Posterior cingulate gyrus (tissue), 11 donors: Measurements from ENCODE around the gene OBSCN.

Source experiments
- DNase-seq, 10 donors: peaks; one replicate each; pipeline versions ENCODE4 v3.0.0 to v3.0.0-alpha.2; 2020 to 2021; ENCODE audit warnings: mixed read lengths in 3 of 10
- intact Hi-C: fragments of 100-400 bp; cut with DNase I; formaldehyde crosslinking; loops from one replicate; pipeline ENCODE4 v1.15.1; 2023

Gene OBSCN

DNA sequence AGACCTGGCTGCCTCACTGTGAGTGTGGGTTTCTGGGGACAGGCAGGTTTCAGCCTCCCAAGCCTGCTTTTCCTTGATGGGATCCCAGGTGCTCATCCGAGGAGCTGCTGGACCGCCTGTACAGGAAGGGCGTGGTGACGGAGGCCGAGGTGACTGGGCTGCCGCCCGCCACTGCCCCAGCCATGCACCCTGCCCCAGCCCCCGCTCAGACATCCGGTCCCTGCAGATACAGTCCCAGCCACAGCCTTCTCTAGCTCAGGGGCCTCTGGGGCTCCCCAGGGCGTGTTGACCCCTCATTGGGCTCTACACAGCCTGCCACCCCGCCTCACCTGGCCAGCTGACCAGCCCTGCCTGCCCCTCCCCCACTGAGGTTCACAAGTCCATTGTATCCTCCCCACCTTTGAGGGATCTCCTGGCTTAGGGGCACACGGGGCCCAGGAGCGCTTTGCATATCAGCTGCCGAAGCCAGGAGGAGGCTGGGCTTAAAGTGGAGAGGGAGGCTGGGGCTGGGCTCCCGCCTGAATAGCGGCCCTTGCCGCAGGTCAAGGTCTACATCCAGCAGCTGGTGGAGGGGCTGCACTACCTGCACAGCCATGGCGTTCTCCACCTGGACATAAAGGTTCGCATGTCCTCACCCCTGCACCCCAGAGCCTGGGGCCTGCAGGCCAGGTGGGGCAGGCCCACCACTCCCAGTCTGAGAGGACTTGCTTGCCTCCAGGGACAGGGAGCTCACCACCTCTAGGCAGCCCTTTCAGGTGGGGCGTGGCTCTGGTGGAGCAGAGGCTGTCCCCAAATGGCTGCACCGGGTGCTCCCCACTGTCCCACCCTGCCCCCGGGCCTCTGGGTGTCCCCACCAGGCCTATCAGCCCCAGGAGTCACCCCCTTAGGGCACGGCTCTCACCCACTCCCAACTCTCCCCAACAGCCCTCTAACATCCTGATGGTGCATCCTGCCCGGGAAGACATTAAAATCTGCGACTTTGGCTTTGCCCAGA is 160.3 kb downstream of the OBSCN start:
- DNase-seq: peak in 5 of 10 donors; percentile 4 to 73 (median 65)
- intact Hi-C loops: no loop called here

DNA sequence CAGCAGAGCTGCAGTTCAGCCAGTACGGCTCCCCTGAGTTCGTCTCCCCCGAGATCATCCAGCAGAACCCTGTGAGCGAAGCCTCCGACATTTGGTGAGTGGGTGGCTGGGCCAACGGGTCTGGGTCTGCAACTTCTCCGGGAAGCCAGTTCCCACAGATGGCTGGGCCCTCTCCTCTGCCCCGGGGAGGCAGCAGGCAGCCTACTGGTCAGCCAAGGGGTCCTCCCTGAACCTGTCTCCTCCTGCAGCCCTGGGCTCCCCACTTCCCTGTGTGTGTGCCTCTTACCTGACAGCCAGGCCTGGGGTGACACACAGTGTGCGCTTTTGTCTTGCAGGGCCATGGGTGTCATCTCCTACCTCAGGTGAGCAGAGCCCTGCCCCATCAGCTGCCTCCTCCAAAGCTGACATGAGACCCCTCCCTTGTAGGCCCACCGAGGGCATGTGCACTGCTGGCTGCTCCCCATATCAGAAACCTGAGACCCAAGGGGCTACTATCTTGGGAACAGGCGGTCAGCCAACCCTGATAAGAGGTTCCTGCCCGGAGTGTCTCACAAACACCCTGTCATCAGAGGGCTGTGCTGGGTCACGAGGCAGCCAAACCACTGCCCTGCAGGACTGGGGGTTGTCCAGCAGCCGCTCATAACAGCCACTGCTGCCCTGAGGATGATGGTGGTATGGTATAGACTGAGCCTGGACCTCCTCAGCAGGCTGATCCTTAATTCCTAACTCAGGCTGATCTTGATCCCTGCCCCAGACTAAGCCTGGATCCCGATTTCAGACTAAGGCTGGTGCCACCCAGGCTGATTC is 161.2 kb downstream of the OBSCN start:
- DNase-seq: peak in 5 of 10 donors; percentile 6 to 78 (median 52)

DNA sequence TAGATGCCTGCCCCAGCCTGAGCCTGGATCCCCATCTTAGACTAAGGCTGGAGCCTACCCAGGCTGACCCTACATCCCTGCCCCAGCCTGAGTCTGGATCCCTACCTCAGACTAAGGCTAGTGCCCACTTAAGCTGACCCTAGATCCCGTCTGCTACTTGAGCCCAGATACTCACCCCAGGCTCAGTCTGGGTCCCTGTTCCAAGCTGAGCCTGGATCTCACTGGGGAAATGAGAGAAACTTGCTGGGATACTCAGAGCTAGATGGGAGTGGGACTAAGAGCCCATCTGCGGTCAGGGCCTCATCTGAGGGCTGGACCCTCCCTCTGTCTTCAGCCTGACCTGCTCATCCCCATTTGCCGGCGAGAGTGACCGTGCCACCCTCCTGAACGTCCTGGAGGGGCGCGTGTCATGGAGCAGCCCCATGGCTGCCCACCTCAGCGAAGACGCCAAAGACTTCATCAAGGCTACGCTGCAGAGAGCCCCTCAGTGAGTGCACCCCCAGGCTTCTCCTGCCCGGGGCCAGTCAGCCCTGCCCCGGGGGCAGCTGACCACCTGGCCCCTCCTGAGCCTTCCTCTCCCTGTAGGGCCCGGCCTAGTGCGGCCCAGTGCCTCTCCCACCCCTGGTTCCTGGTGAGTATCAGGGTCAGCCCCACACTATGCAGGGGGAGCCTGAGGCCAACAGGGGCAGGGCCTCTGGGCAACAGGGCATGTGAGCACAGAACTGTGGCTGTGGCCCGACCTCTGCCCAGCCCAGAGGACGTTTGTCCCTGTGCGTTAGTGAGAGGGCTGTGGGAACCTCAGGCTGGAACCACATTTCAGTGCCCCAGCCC is 162.0 kb downstream of the OBSCN start:
- intact Hi-C loops: loop anchor here (10.0 kb wide), 1 partner anchor 205 kb away; the partner anchor contains the start of gene IBA57
- DNase-seq: peak in 4 of 10 donors; percentile 6 to 70 (median 60)

More for the DNA sequence above, 161.2 kb downstream of the OBSCN start:
- intact Hi-C loops: no loop called here

DNA sequence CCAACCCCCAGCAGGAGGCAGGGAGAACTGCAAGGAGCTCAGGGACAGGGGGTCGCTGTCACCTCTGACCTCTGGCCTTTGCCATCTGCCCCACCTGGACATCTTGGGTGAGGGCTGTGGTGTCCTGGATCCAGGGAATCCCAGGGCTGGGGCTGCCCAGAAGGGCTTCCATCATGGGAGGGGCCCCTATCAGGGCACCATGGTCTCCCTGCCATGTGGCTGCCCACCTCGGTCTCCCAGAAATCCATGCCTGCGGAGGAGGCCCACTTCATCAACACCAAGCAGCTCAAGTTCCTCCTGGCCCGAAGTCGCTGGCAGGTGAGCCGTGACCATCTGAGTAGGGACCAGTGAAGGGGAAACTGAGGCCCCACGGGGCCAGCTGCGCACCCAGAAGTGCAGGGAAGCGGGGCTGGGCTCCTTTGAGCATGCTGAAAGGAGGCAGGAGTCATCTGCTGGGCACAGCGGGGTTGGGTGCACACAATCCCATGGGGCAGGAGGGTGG is 162.6 kb downstream of the OBSCN start:
- DNase-seq: peak in 4 of 10 donors; percentile 8 to 78 (median 59)
- intact Hi-C loops: loop anchor here (10.0 kb wide), 1 partner anchor 206 kb away; the partner anchor contains the start of gene IBA57

DNA sequence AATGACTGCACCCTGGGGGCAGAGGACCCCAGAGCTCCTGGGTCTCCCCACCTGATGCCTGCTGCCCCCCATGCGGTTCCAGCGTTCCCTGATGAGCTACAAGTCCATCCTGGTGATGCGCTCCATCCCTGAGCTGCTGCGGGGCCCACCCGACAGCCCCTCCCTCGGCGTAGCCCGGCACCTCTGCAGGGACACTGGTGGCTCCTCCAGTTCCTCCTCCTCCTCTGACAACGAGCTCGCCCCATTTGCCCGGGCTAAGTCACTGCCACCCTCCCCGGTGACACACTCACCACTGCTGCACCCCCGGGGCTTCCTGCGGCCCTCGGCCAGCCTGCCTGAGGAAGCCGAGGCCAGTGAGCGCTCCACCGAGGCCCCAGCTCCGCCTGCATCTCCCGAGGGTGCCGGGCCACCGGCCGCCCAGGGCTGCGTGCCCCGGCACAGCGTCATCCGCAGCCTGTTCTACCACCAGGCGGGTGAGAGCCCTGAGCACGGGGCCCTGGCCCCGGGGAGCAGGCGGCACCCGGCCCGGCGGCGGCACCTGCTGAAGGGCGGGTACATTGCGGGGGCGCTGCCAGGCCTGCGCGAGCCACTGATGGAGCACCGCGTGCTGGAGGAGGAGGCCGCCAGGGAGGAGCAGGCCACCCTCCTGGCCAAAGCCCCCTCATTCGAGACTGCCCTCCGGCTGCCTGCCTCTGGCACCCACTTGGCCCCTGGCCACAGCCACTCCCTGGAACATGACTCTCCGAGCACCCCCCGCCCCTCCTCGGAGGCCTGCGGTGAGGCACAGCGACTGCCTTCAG is 163.3 kb downstream of the OBSCN start:
- intact Hi-C loops: loop anchor here (1.0 to 10.0 kb wide), 2 partner anchors 19 to 206 kb away; partner anchors contain the start of gene IBA57
- DNase-seq: peak in 4 of 10 donors; percentile 8 to 77 (median 73)

DNA sequence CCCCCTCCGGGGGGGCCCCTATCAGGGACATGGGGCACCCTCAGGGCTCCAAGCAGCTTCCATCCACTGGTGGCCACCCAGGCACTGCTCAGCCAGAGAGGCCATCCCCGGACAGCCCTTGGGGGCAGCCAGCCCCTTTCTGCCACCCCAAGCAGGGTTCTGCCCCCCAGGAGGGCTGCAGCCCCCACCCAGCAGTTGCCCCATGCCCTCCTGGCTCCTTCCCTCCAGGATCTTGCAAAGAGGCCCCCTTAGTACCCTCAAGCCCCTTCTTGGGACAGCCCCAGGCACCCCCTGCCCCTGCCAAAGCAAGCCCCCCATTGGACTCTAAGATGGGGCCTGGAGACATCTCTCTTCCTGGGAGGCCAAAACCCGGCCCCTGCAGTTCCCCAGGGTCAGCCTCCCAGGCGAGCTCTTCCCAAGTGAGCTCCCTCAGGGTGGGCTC is 163.9 kb downstream of the OBSCN start:
- intact Hi-C loops: loop anchor here (1.0 to 10.0 kb wide), 2 partner anchors 19 to 207 kb away; partner anchors contain the start of gene IBA57

DNA sequence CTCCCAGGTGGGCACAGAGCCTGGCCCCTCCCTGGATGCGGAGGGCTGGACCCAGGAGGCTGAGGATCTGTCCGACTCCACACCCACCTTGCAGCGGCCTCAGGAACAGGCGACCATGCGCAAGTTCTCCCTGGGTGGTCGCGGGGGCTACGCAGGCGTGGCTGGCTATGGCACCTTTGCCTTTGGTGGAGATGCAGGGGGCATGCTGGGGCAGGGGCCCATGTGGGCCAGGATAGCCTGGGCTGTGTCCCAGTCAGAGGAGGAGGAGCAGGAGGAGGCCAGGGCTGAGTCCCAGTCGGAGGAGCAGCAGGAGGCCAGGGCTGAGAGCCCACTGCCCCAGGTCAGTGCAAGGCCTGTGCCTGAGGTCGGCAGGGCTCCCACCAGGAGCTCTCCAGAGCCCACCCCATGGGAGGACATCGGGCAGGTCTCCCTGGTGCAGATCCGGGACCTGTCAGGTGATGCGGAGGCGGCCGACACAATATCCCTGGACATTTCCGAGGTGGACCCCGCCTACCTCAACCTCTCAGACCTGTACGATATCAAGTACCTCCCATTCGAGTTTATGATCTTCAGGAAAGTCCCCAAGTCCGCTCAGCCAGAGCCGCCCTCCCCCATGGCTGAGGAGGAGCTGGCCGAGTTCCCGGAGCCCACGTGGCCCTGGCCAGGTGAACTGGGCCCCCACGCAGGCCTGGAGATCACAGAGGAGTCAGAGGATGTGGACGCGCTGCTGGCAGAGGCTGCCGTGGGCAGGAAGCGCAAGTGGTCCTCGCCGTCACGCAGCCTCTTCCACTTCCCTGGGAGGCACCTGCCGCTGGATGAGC is 164.5 kb downstream of the OBSCN start:
- peak in 4 of 10 donors; percentile 8 to 82 (median 67) for DNase-seq
- intact Hi-C loops: loop anchor here (10.0 kb wide), 1 partner anchor 208 kb away; the partner anchor contains the start of gene IBA57

More for the DNA sequence above, 163.9 kb downstream of the OBSCN start:
- peak in 1 of 10 donors; percentile 0 for DNase-seq

DNA sequence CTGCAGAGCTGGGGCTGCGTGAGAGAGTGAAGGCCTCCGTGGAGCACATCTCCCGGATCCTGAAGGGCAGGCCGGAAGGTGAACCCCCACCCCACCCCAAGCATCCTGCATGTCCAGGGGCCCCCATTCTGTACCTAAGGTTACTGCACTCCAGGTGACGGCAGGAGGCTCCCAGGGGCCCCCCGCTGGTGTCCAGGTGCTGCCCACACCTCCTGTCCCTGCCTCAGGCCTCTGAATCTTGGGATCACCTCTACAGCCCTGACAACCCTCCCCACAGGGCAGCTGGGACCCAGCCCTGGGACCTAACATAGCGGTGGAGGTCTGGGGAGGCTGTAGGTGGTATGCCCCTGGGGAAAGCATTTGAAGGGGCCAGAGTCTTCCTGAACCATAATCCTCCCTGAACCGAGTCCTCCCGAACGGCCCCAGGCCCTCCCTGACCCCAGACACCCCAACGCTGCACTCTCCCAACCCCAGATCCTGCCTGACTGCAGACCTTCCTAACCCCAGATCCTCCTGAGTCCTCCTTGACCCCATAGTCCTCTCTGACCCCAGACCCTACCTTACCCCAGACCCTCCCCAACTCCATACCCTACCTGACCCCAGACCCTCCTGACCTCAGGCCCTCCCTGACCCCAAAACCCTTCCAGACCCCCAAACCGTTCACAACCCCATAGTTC is 165.3 kb downstream of the OBSCN start:
- intact Hi-C loops: loop anchor here (10.0 kb wide), 1 partner anchor 208 kb away; the partner anchor contains the start of gene IBA57
- DNase-seq: peak in 4 of 10 donors; percentile 4 to 48 (median 25)

DNA sequence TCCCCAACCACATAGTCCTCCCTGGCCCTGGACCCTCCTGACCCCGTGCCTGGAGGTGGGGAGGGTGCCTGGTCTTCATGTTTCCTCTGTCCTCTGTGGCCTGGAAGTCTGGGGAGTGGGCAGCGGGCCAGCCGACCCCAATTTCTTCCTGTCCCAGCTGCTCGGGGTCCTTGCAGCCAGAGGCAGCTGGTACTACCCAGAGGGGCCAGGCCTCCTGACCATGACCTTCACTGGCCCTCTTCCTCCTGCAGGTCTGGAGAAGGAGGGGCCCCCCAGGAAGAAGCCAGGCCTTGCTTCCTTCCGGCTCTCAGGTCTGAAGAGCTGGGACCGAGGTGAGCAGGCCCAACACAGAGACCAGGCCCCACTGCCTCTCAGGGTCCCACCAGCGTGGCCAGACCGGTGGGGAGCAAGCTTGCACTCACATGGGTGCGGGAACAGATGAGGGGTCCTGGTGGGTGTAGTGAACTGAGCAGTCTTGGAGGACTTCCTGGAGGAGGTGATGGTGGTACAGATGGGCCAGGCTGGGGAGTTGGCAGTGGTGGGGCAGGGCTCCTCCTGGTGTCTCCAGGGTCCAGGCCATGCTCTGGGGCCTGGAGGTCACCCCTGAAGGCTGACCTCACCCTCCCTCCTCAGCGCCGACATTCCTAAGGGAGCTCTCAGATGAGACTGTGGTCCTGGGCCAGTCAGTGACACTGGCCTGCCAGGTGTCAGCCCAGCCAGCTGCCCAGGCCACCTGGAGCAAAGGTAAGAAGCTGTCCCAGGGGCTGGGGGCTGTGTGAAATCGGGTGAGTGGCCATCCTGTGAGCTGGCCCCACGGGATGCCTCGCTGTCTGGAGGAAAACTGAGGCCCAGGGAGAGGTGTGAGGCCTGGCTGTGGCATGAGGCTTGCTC is 166.1 kb downstream of the OBSCN start:
- intact Hi-C loops: loop anchor here (10.0 kb wide), 1 partner anchor 209 kb away; the partner anchor contains the start of gene IBA57
- peak in 3 of 10 donors; percentile 55 to 69 (median 56) for DNase-seq

DNA sequence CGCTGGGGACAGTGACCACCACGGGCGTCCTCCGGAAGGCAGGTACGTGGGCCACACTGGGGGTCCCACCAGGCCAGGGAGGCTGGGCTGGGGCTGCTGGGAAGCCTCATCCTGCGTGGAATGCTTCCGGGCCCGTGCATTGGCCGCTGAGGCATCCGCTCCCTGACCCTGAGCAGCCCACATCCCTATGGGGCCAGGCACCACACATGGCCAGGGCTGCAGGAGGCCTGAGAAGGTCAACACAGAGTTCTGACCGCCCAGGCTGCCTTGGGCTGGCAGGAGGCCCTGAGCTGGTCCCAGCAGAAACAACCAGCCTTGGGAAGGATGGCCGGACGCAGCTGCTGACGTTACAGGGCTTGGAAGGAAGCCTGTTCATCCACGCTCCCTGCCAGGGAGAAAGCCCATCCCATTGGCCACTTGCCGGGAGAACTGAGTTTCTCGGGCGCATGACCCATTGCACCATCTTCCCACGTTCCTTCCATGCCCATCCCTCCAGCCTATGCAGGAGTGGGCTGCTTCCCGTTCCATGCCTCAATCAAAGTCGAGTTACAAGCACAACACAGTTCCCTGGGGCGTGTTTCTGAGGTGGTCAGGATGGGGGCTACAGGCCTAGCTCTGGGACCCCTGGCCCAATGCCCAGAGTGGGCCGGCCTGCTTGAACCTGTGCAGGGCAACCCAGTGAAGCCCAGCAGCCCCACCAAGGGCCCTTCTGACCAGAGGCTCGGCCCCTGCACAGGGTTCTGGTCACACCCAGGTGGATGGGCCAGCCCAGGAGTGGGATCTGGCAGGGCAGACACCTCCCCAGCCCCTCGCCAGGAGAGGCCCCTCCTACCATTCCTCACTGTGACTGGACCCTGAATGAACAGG is 167.1 kb downstream of the OBSCN start:
- DNase-seq: peak; percentile 54 to 94 (median 68)
- intact Hi-C loops: loop anchor here (10.0 kb wide), 1 partner anchor 210 kb away; the partner anchor contains the start of gene IBA57

DNA sequence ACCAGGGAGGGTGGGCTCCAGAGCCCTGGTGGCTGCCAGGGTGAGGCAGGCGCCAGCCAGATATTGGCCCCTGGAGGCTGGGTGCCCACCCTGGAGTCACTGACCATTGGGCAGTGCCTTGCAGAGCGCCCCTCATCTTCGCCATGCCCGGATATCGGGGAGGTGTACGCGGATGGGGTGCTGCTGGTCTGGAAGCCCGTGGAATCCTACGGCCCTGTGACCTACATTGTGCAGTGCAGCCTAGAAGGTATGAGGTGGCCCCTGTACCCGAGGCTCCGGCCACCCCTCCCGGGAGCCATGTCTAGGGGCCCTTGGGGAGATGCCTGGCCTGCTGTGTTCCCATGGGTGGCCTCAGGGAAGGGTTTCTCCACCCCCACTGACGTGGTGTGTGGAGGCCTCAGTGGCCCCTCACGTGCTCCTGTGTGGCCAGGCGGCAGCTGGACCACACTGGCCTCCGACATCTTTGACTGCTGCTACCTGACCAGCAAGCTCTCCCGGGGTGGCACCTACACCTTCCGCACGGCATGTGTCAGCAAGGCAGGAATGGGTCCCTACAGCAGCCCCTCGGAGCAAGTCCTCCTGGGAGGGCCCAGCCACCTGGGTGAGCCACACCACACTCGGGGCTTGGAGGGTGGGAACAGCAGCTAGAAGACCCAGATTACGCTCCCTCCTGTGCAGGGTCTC is 167.9 kb downstream of the OBSCN start:
- peak in 4 of 10 donors; percentile 10 to 82 (median 66) for DNase-seq
- intact Hi-C loops: loop anchor here (10.0 kb wide), 1 partner anchor 211 kb away; the partner anchor contains the start of gene IBA57

DNA sequence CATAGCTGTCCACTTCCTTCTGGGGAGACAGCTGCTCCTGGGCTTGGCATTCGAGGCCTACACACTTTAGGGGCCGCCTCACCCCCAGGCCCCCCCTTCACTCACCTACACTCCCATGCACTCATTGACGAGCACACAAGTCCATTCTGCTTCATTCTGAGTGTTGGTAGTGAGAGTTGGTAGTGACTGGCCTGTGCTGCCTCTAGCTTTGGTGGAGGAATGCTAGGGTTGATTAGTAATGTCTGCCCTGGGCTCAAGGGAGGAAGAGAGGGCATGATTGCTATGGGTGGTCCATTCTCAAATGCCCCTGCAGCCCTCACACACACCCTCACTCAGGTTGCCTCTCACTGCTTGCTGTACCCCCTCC is 168.4 kb downstream of the OBSCN start:
- intact Hi-C loops: loop anchor here (10.0 kb wide), 1 partner anchor 211 kb away; the partner anchor contains the start of gene IBA57
- peak in 1 of 10 donors; percentile 4 for DNase-seq

DNA sequence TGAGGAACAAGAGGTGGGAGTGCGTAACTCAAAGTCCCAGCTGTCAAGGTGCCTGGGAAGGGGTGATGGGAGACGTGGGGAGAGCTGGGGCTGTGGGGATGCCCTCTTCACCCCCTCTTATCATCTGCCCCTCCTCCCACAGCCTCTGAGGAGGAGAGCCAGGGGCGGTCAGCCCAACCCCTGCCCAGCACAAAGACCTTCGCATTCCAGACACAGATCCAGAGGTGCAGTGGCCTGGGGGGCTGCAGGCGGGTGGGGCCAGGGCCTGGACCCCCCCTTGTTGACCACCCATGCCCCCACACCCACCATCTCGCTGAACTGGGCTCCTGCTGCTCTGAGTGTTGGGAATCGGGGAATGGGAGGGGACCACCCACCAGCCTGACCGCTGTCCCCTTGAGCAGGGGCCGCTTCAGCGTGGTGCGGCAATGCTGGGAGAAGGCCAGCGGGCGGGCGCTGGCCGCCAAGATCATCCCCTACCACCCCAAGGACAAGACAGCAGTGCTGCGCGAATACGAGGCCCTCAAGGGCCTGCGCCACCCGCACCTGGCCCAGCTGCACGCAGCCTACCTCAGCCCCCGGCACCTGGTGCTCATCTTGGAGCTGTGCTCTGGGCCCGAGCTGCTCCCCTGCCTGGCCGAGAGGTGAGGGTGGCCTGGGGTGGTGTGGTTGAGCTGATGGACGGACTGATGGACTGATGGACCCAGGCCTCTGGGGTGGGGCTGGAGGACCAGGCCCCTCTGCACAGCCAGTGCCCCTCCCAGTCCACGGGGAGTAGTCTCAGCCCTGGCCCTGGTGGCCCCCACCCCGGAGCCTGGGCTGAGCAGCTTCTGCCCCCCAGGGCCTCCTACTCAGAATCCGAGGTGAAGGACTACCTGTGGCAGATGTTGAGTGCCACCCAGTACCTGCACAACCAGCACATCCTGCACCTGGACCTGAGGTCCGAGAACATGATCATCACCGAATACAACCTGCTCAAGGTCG is 169.1 kb downstream of the OBSCN start:
- intact Hi-C loops: loop anchor here (10.0 kb wide), 1 partner anchor 212 kb away; the partner anchor contains the start of gene IBA57
- DNase-seq: peak in 3 of 10 donors; percentile 30 to 79 (median 56)
